Coronary artery (tissue), 2 donors: Measurements from ENCODE around the gene CALHM2.
A peak's percentile ranks its signal among the peaks of the same experiment; 100 is the strongest.

Experiments
- DNase-seq: peaks from one replicate; pipeline ENCODE4 v3.0.0-alpha.2; 2017; ENCODE audit warnings: low spot score
- H3K27ac ChIP-seq, 2 donors: fragments of 200-600 bp; sonication (generic); one replicate each; pipeline ENCODE4 v1.5.1; 2016 to 2019
- H3K4me3 ChIP-seq: fragments of 200-600 bp; sonication (generic); 2 replicates; pipeline ENCODE4 v1.5.1; 2016; ENCODE audit warnings: mild to moderate bottlenecking, moderate library complexity
- CTCF ChIP-seq: fragments of 200-600 bp; sonication (generic); IDR thresholded peaks from one replicate; pipeline ENCODE4 v1.5.1; 2019; ENCODE audit warnings: antibody characterized with exemption

Gene CALHM2

GRCh38 chr10:103450201-103450695, 1.9 kb downstream of the CALHM2 start:
- no peak for TF ChIP-seq CTCF
- Histone ChIP-seq H3K4me3 (peak overlapping the region; percentile 90), H3K27ac (peak overlapping the region; percentile 95 to 96)
- no peak for DNase-seq

GRCh38 chr10:103449208-103450144, 2.7 kb downstream of the CALHM2 start:
- Histone ChIP-seq H3K4me3 (peak overlapping the region; percentile 90), H3K27ac (peak overlapping the region; percentile 87 to 96)
- no peak for DNase-seq
- TF ChIP-seq CTCF, result no peak

- peak overlapping the region; percentile 90 for H3K4me3 ChIP-seq
- H3K27ac ChIP-seq, result peak overlapping the region; percentile 87 to 96
- no peak for DNase-seq
- no peak for TF ChIP-seq CTCF
These were observed 3.4 kb downstream of the CALHM2 start for GRCh38 chr10:103448746-103449145.

GRCh38 chr10:103447187-103447586, 5.0 kb downstream of the CALHM2 start:
- Histone ChIP-seq H3K4me3 (peak overlapping the region; percentile 90), H3K27ac (peak overlapping the region; percentile 87 to 96)
- DNase-seq, result no peak
- no peak for TF ChIP-seq CTCF

- peak; percentile 91 for DNase-seq
- Histone ChIP-seq H3K27ac (peak overlapping the region; percentile 87 to 96), H3K4me3 (peak overlapping the region; percentile 90)
- TF ChIP-seq CTCF, result no peak
These were observed 6.2 kb downstream of the CALHM2 start for GRCh38 chr10:103445767-103446567.

GRCh38 chr10:103445366-103445765, 6.8 kb downstream of the CALHM2 start:
- Histone ChIP-seq H3K4me3 (no peak overlapping the region), H3K27ac (peak overlapping the region; percentile 87 to 96)
- no peak for TF ChIP-seq CTCF
- no peak for DNase-seq
